HG02642 (cell line): ENCODE data around the gene MTA3.
"Not testable (repeated sequence)": the region's sequence is repeated elsewhere in the genome, so short reads cannot be mapped to it uniquely, and the experiment has no call there.

Experiments used
- ATAC-seq: cut with Tn5 transposase; IDR thresholded peaks from one replicate; pipeline ENCODE4 v1.9.1; 2021; ENCODE audit warnings: mild to moderate bottlenecking; ENCODE audit not compliant: unreplicated experiment, poor library complexity

Gene MTA3

DNA sequence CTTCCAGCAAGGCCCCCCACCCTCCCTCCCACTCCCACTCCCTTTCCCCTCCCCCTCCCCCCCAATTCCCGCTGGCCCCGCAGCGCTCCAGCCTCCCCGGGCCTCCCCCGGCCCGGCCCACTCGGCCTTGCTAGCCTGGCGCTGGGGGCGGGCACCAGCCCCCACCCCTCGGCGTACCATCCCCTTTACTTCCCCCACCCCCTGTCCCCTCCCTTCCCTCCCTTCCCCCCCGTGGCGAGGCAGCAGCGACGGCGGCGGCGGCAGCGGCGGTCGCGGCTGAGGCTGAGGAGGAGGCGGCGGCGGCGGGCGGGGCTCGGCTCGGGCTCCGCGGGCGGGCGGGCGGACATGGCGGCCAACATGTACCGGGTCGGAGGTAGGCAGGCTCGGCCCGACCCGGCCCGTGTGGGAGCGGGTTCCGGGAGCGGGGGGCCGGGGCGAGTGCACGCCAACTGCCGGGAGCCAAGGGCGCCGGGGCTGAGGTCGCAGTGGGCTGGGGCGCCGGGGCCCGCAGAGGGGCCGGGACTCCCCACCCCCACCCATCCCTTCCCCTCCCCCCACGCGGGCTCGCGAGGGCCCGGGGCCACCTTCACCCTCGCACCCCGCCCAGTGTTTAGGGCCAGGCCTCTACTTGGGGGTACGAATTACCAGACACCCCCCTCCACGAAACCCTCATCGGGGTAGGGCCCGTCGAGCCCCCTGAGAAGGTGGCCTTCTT is at the start of gene MTA3:
TSS of gene MTA3 (plus strand) at position 232 of the 715 bp plus-strand sequence. CDS start at position 346, 114 bp downstream.
- ATAC-seq, result peak; percentile 45

DNA sequence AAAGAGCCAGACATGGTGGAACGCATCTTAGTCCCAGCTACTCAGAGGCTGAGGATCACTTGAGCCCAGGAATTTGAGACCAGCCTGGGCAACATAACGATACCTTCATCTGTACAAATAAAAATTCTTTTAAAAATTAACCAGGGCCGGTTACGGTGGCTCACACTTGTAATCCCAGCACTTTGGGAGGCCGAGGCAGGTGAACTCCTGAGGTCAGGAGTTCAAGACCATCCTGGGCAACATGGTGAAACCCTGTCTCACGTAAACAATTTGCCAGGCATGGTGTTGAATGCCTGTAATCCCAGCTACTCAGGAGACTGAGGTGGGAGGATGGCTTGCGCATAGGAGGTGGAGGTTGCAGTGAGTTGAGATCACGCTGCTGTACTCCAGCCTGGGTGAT is 48.8 kb upstream of the MTA3 start:
- no peak for ATAC-seq

DNA sequence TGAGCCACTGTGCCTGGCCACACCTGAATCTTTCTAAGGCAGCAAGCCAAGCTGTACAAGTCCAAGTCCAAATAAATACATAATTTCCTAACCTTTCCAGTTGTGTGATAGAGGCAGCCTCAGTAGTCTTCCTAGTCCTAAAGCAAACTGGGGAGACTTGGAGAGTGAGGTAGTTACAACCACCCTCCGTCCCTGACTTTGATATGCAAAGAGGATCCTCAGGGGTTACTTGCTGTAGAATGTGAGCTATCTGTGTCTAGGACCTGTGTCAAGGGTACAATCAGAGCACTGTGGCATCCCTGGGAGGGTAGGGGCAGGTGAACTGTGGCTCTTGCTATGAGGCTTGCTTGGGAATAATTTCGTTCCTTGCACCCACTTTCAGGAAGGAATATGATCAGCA is 46.4 kb upstream of the MTA3 start:
- ATAC-seq, result no peak

DNA sequence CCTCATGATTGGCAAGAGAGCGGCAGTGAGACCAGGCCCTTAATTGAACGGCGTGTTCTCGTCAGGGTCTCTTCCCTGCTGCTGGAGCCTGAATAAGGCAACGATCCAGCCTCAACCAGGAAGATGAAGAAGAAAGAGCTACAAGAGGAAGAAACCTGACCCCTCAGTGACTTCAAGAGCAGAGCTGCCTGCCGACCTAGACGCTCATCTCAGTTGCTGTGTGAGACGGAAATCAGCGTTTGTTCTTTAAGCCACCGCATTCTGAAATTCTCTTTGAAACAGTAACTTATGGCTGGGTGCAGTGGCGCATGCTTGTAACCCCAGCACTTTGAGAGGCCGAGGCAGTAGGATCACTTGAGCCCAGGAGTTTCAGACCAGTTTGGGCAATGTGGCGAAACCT is 45.1 kb upstream of the MTA3 start:
- no peak for ATAC-seq

DNA sequence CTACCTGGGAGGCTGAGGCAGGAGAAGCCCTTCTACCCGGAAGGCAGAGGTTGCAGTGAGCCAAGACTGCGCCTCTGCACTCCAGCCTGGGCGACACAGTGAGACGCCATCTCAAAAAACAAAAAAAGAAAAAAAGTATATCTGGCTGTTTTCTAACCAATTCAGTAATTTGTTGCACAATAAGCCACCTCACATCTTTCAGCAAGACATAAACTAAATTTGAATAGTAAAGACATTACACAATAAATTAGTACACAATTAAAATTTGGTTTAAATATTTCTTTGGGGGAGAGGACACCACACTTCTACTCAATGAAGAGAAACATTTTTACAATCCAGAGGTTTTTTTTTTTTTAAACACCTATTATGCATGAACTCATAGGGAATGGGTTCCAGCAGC is 36.0 kb upstream of the MTA3 start:
- ATAC-seq, result no peak

DNA sequence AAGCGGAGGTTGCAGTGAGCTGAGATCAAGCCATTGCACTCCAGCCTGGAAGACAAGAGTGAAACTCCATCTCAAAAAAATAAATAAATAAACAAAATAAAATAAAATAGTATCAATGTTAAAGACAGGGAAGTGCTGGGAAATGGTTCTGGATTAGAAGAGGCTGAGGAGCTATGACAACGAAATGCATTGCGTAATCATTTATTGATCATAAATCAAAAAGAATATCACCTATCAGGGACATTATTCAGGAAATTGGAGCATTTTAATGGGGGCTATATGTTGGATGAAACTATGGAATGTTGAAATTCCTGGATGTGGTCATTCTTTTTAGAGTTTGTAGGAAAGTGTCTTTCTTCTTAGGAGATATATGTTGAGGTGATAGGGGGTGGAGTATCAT is 30.9 kb upstream of the MTA3 start:
- ATAC-seq, result no peak

DNA sequence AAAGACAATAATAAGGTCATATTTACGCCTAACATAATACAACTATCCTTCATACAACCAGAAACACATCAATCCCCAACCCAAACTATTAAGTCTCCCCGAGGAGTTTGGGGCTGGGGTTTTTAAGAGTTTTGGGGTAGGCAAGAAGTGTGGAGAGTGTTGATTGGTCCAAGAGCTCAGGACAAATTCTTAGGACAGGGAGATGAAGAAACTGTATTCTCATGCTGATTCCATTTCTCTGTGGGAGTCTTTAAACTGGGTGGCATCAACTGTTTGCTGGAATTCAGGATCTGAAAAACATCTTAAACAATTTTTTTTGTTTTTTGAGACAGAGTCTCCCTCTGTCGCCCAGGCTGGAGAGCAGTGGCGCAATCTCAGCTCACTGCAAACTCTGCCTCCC is 25.6 kb upstream of the MTA3 start:
- no peak for ATAC-seq

DNA sequence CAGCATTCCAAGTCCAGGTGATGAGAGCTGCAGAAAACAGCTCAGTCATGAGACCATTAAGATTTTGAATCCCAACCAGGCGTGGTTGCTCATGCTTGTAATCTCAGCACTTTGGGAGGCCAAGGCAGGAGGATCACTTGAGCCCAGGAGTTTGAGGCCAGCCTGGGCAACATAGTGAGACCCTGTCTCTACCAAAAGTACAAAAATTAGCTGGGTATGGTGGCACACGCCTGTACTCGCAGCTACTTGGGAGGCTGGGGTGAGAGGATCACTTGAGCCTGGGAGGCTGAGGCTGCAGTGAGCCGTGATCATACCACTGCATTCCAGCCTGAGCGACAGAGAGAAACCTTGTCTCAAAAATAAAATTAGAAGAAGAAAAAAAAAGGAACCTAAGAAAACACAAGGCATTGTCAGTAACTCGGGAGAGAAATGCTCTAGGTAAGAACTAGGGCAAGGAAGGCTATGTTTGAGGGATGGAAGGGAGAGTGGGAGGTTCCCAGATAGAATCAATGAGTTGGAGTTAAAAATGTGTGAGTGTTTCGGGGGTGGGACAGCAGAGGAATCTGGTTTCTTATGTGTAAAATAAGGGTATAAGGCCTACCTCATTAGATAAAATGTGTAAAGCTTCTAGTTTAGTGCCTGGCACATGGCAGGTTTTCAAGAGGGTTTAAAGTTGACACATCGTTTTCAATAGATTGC is 23.3 kb upstream of the MTA3 start:
- no peak for ATAC-seq

DNA sequence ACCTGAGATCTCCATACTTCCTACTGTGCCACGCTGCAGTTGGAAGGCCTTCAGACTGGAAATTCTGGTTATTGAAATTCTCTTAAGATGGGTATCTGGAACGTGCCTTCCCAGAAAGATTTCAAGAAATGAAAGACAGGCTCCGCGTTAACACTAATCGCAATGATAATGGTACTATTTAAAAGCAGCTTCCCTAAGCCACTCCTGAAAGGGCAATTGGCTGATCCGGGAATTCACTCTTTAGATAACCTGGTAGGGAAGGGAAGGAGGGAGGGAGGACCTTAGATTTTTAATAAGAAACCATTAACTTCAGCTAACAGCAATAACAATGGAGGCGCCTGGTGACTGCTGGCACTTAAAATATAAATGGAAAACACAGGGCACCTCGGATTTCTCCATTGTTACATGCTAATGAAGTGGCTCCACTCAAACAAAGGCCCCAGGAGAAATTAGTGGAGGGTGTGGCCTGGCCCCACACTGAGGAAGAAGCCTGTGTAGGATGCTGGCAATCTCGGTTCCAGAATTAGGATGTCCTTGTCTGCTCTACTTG is 22.5 kb upstream of the MTA3 start:
- no peak for ATAC-seq

DNA sequence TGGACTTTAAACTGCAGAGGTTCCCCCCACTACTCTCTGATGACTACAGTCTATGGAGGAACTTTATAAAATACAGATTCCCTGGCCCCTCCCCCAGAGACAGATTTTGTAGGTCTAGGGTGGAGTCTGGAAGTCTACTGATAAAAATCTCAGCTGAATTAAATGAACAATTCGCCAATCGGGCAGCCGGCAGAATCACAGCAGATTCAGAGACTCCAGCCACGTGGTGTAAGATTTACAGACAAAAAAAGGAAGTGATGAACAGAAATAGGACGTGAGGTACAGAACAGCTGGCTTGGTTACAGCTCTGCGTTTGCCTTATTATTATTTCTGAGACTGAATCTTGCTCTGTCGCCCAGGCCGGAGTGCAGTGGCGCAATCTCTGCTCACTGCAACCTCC is 21.4 kb upstream of the MTA3 start:
- ATAC-seq, result peak; percentile 65

DNA sequence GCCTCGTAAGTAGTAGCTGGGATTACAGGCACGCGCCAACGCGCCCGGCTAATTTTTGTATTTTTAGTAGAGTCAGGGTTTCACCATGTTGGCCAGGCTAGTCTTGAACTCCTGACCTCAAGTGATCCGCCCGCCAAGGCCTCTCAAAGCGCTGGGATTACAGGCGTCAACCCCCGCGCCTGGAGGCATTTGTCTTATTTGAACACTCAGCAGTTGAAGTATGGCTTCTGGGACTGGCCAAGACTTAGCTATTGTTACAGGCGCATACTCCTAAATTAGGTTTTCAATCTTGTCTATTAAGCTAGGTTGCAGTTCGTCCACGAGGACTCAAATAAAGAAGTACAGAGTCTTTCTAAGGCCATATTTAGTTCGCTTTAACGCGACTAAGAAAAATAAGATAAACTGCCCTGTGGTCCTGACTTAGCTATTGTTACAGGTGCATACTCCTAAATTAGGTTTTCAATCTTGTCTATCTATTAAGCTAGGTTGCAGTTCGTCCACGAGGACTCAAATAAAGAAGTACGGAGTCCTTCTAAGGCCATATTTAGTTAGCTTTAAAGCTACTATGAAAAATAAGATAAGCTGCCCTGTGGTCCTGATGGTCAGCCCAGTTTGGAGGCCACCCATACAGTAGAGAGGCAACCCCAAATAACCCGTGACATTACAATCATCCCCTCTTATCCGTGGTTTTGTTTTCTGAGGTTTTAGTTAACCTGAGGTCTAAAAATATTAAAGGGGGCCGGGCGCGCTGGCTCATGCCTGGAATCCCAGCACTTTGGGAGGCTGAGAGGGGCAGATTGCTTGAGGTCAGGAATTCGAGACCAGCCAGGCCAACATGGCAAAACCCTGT is 20.8 kb upstream of the MTA3 start:
- ATAC-seq, result no peak

DNA sequence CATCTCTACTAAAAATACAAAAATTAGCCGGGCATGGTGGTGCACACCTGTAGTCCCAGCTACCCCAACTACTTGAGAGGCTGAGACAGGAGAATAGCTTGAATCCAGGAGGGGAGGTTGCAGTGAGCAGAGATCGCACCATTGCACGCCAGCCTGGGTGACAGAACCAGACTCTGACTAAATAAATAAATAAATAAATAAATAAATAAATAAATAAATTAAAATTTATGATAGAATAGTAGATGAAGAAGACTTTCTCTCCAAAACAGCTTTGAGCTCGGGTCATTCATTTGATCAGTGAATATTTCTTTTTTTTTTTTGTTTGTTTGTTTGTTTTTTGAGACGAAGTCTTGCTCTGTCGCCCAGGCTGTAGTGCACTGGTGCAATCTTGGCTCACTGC is 17.6 kb upstream of the MTA3 start:
- no peak for ATAC-seq

DNA sequence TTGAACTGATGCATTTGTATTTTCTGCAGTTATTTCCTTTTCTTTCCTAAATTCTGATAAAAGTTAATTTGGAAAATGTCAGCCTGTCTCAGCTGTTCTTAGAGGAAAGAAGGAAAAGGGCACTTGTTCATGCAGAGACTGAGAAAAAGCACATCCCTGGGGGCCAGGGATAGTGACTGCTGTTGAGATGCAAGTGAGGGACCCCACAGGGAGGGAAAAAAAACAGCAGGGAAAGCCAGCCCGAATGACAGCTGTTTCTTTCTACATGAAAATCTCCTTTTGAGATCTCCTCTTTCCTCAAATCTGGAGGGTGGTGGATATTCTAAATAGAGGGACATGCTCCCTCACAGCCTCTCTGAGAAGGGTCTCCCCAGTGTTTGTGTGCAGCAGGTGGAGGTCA is 14.0 kb upstream of the MTA3 start:
- ATAC-seq, result no peak

DNA sequence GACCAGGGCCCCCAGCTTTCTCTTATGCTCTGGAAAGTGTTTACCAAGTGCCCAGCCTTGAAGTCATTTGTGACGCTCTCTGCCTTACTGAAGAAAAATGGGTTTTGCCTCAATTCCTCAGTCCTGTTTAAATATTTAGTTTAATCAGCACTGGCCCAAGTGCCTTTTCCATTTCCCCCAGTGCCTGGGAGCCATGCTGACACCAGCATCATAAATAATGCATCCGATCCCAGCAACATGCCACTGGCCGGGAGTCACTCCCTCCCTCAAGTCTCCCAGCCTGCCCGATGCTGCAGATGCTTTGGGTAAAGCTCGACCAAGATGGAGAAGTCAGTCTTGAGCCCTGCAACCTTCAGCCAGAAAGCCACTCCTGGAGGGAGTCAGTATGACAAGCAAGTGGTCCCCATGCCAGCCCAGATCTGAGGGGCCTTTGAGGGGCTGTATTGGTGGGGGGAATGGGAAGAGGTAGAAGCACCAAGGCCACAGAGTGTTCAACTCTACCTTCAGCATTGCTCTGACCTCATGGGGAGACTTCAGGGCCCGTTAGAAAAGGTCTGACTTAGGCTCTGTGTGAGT is 12.0 kb upstream of the MTA3 start:
- ATAC-seq, result no peak

DNA sequence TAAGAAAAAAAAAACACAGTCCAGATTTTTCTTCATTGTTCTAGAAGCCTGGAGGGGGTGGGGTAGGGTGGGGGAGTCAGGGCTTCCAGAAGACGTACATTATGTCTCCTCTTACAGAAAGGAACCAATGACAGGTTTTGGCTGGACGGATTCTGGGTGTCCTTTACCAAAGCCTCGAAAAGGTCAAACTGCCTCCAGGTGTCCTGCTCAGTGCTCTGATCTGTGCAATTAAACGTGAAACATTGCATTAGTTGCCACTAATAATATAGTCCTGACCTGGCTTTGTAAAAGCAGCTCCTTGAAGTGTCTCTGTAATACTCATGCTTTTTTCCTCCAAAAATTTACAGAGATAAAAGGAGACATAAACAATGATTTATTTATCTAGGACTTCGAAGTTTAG is 11.1 kb upstream of the MTA3 start:
- ATAC-seq, result no peak

DNA sequence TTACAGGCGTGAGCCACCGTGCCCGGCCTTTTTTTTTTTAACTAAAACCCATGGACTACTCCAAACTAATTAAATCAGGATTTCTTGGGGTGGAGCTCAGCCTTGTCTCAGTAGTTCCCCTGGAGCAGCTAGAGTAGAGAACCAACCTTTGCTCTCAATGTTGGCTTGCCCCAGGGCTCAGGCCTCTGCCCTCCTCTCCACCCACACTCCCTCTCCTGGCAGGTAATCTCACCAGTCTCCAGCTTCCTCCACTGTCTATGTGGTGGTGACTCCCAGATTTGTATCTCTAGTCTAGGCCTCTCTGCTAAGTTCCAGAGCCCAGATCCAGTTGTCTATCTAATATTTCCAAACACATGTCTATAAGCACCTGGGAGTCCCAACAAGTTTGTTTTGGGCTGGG is 9.6 kb upstream of the MTA3 start:
- ATAC-seq, result no peak

DNA sequence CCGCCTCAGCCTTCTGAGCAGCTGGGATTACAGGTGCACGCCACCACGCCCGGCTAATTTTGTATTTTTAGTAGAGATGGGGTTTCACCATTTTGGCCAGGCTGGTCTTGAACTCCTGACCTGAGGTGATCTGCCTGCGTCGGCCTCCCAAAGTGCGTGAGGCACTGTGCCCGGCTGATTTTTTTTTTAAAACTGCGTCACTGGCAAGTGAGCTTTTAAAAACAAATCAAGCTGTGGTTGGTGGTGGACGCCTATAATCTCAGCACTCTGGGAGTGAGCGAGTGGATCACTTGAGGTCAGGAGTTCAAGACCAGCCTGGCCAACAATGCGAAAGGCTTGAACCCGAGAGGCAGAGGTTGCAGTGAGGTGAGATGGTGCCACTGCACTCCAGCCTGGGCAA is 8.3 kb upstream of the MTA3 start:
- ATAC-seq, result not testable (repeated sequence)

DNA sequence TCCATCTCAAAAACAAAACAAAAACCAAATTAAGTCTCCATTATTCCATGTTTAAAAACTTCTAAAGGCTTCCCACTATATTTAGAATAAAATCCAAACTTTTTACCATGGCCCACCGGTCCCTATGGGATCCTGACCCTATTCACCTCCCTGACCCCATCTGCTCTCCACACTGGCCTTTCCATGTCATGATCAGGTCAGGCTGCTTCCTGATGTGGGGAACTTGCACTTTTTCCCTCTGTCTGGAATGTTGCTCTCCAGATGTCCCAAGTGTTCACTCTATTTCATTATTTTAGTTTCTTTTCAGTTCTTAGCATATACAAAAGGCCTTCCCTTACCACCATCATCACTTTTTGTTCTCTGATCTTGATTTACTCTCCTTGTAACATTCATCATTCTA is 7.5 kb upstream of the MTA3 start:
- ATAC-seq, result no peak

DNA sequence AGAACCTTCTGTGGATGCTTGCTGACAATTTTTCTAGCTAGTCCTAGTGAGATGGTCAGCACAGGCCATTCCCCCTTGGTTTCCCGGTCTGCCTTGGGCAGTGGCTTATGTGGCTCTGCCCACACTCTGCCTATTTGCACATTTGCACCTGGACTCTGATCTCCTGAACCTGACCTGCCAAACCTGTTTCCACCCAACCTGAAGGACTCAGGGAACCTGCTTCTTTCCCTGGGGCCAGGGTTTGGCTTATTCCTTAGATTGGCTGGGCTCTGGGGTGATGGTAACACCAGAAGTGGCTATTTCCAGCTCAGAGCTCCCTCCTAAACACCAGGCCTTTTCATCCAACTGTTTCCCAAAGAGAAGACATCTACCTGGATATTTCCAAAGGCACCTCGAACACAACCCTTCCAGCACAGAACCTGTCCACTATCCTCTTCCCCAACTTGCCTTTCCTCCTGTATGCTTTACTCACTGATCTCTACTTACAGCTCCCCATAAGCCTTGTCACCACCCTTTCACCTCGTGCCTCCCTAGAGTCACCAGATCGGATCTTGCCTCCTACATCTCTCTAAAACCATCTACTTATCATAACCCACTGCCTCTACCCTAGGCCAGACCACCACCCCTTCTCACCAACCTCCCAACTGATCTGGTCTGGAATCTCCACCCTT is 5.8 kb upstream of the MTA3 start:
- ATAC-seq, result no peak

DNA sequence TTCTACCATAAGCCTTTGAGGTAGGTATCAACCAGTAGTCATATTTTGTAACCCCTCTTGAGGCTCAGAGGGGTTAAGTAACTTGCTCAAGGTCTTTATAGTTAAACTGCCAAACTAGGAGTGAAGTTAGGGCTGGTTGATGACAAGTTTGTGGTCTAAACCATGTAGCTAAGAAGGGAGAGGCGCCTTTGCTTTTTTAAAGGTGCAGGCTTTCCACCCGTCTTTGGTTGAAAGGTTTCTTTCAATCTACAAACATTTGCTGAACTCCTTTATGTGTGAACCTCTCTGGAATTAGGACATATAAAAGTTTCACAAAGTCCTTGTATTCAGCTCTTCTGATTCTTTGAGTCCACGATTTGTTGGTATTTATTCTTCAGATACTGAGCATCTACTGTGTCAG is 2.4 kb upstream of the MTA3 start:
- no peak for ATAC-seq
